ENCODE results near the gene GNPTAB. TPM values are rescaled to one million over a fixed set of nuclear protein-coding genes. Genes with fewer than 3 reads are reported as not detected.

Gene GNPTAB
- total and polyA plus RNA-seq, 2 of the 13 experiments (the other 11 are each of a cell fraction or from before 2014, with no cell fraction given) = 13.6 to 19.4 TPM

GRCh38 chr12:101713059-101713682, 117.6 kb downstream of the GNPTAB start (continued):
- TF ChIP-seq CREB3 (CRISPR knock-in tag; IDR thresholded peaks at IDR 0.05) (no peak), ZFP90 (CRISPR knock-in tag; IDR thresholded peaks at IDR 0.05; ENCODE audit: borderline replicate concordance) (0 out of 2 replicates have a peak, but pooled peaks have one; percentile 29), ZNF619 (CRISPR knock-in tag; IDR thresholded peaks at IDR 0.05) (no peak), ZNF33B (CRISPR knock-in tag; IDR thresholded peaks at IDR 0.05) (no peak), CENPX (CRISPR knock-in tag; IDR thresholded peaks at IDR 0.05) (no peak), KDM5B (CRISPR knock-in tag; IDR thresholded peaks at IDR 0.05; ENCODE audit: borderline replicate concordance) (no peak), TAF15 (IDR thresholded peaks at IDR 0.05; ENCODE audit: low read depth, low read length, poor library complexity, severe bottlenecking) (no peak), PBX3 (CRISPR knock-in tag; IDR thresholded peaks at IDR 0.05; ENCODE audit: borderline replicate concordance) (no peak), TARDBP (CRISPR knock-in tag; IDR thresholded peaks at IDR 0.05) (peak; percentile 84), ZNF552 (CRISPR knock-in tag; IDR thresholded peaks at IDR 0.05; ENCODE audit: borderline replicate concordance) (no peak), RBAK (CRISPR knock-in tag; IDR thresholded peaks at IDR 0.05) (no peak), SALL2 (CRISPR knock-in tag; IDR thresholded peaks at IDR 0.05) (no peak), RARG (CRISPR knock-in tag; IDR thresholded peaks at IDR 0.05; ENCODE audit: low read depth) (no peak), ZNF276 (CRISPR knock-in tag; IDR thresholded peaks at IDR 0.05; ENCODE audit: low read depth) (no peak), ZNF260 (CRISPR knock-in tag; IDR thresholded peaks at IDR 0.05; ENCODE audit: borderline replicate concordance, low read depth) (no peak), GLI4 (CRISPR knock-in tag; IDR thresholded peaks at IDR 0.05; ENCODE audit: borderline replicate concordance) (no peak), SP4 (CRISPR knock-in tag; IDR thresholded peaks at IDR 0.05) (no peak), ZSCAN30 (CRISPR knock-in tag; IDR thresholded peaks at IDR 0.05) (no peak), ZSCAN9 (CRISPR knock-in tag; IDR thresholded peaks at IDR 0.05; ENCODE audit: borderline replicate concordance) (peak; percentile 79; the same call in 1 of the 2 replicates), ZNF263 (CRISPR knock-in tag; IDR thresholded peaks at IDR 0.05) (peak; percentile 37; the same call in 1 of the 2 replicates)
- TF ChIP-seq, protein P1, sequence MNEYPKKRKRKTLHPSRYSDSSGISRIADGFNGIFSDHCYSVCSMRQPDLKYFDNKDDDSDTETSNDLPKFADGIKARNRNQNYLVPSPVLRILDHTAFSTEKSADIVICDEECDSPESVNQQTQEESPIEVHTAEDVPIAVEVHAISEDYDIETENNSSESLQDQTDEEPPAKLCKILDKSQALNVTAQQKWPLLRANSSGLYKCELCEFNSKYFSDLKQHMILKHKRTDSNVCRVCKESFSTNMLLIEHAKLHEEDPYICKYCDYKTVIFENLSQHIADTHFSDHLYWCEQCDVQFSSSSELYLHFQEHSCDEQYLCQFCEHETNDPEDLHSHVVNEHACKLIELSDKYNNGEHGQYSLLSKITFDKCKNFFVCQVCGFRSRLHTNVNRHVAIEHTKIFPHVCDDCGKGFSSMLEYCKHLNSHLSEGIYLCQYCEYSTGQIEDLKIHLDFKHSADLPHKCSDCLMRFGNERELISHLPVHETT (CRISPR knock-in tag; conservative IDR thresholded peaks at IDR 0.05) = no peak
- TF ChIP-seq, protein P2, sequence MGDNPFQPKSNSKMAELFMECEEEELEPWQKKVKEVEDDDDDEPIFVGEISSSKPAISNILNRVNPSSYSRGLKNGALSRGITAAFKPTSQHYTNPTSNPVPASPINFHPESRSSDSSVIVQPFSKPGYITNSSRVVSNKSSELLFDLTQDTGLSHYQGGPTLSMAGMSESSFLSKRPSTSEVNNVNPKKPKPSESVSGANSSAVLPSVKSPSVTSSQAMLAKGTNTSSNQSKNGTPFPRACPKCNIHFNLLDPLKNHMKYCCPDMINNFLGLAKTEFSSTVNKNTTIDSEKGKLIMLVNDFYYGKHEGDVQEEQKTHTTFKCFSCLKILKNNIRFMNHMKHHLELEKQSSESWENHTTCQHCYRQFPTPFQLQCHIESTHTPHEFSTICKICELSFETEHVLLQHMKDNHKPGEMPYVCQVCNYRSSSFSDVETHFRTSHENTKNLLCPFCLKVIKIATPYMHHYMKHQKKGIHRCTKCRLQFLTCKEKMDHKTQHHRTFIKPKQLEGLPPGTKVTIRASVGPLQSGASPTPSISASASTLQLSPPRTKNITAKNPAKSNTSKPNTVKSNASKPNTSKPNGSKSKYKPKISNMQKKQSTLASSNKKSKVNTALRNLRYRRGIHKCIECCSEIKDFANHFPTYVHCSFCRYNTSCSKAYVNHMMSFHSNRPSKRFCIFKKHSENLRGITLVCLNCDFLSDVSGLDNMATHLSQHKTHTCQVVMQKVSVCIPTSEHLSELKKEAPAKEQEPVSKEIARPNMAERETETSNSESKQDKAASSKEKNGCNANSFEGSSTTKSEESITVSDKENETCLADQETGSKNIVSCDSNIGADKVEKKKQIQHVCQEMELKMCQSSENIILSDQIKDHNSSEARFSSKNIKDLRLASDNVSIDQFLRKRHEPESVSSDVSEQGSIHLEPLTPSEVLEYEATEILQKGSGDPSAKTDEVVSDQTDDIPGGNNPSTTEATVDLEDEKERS (CRISPR knock-in tag; IDR thresholded peaks at IDR 0.05) = no peak
